Spleen (tissue), 7 donors: ENCODE results near the gene ERGIC1.

ENCODE experiments used
- CTCF ChIP-seq, 11 experiments: fragments of 200-600 bp in 7 of 11; fragments of 450-650 bp in 4 of 11; sonication (generic) in 4 of 11; IDR thresholded peaks in 8 of 11; conservative IDR thresholded peaks in 3 of 11; 1 replicate in 7 of 11; 2 replicates in 4 of 11; pipeline versions ENCODE4 v1.4.0 to v1.8.0; 2016 to 2021; ENCODE audit warnings: antibody characterized with exemption in 11 of 11, inconsistent platforms in 4 of 11, mild to moderate bottlenecking in 1 of 11
- POLR2A ChIP-seq, 3 donors: fragments of 450-650 bp; IDR thresholded peaks; one replicate each; pipeline ENCODE4 v1.5.1; 2017; ENCODE audit warnings: antibody characterized with exemption in 3 of 3, mild to moderate bottlenecking in 1 of 3
- POLR2AphosphoS5 ChIP-seq, 3 donors: sonication (generic); formaldehyde crosslinking; IDR thresholded peaks; one replicate each; pipeline ENCODE4 v1.5.1; 2017; ENCODE audit warnings: antibody characterized with exemption in 3 of 3
- donor health status: DM: no; HTN: no; CAD: no; lungs with moderate emphysema.
- donor health status: DM: no; HTN: no; CAD: no.
- donor health status: DM: no; HTN: no; CAD: no.

GRCh38 chr5:172786736-172787462 lies 47.2 kb upstream of the ERGIC1 start:
- TF ChIP-seq CTCF (IDR thresholded peaks at IDR 0.05 in 8 of 11, conservative IDR thresholded peaks at IDR 0.05 in 3 of 11): no peak
- no peak for TF ChIP-seq POLR2A (IDR thresholded peaks at IDR 0.05)
- no peak for TF ChIP-seq POLR2AphosphoS5 (IDR thresholded peaks at IDR 0.05)
